IMR-90 (cell line): ENCODE data around the gene MRPL47. TPM values are rescaled to one million over a fixed set of nuclear protein-coding genes. Genes with fewer than 3 reads are reported as not detected.

Source experiments
- ATAC-seq: fragments of 200-7000 bp; cut with Tn5 transposase; 2 replicates; pipeline ENCODE4 v1.9.1; 2020; ENCODE audit warnings: low read depth, mild to moderate bottlenecking, moderate library complexity
- BruUV-seq: library from RNA; stranded (reverse); fragments of 400-500 nt; replicated peaks from 2 replicates; lab custom pipeline; 2021; lab: Mats Ljungman, UMichigan
- CTCF ChIA-PET: fragments of 300-600 bp; formaldehyde crosslinking; extraction: SDS; loops from one replicate; lab custom pipeline; 2021; ENCODE audit warnings: antibody characterized with exemption; lab: Yijun Ruan, JAX
- POLR2A ChIA-PET: fragments of 300-600 bp; sonication (Branson Sonifier 250); formaldehyde crosslinking; loops from one replicate; lab custom pipeline; 2022; ENCODE audit warnings: antibody characterized with exemption; ENCODE audit not compliant: unreplicated experiment; lab: Charles Lee
- DNase-seq: peaks from one replicate; pipeline ENCODE4 v3.0.0; 2013
- H2AFZ ChIP-seq: replicated peaks from 2 replicates; pipeline ENCODE3; 2013; ENCODE audit warnings: low read length, mild to moderate bottlenecking; ENCODE audit not compliant: poor library complexity
- H2AK5ac ChIP-seq: 2 replicates; pipeline ENCODE4 v1.6.1; 2013; ENCODE audit warnings: low read depth, low read length, inconsistent platforms
- H2AK9ac ChIP-seq: replicated peaks from 2 replicates; pipeline ENCODE3; 2013; ENCODE audit warnings: mild to moderate bottlenecking, low read depth, low read length, moderate library complexity; ENCODE audit not compliant: poor library complexity
- H2BK120ac ChIP-seq: 2 replicates; pipeline ENCODE4 v1.6.1; 2013; ENCODE audit warnings: low read depth, low read length, inconsistent platforms
- H2BK15ac ChIP-seq: 3 replicates; pipeline ENCODE4 v1.6.1; 2013; ENCODE audit warnings: low read depth, low read length, inconsistent platforms
- H2BK20ac ChIP-seq: 2 replicates; pipeline ENCODE4 v1.6.1; 2013; ENCODE audit warnings: low read depth, mild to moderate bottlenecking, inconsistent platforms, low read length, moderate library complexity
- H2BK5ac ChIP-seq: 2 replicates; pipeline ENCODE4 v1.6.1; 2013; ENCODE audit warnings: mild to moderate bottlenecking, low read depth, low read length, inconsistent platforms; ENCODE audit not compliant: poor library complexity, severe bottlenecking
- H3K14ac ChIP-seq: replicated peaks from 2 replicates; pipeline ENCODE4 v1.6.1; 2013; ENCODE audit warnings: low read depth, low read length, inconsistent platforms
- H3K18ac ChIP-seq: 2 replicates; pipeline ENCODE4 v1.6.1; 2013; ENCODE audit warnings: low read depth, low read length, control low read depth
- H3K23ac ChIP-seq: 2 replicates; pipeline ENCODE4 v1.6.1; 2013; ENCODE audit warnings: low read depth, low read length, inconsistent platforms
- H3K27ac ChIP-seq: 2 replicates; pipeline ENCODE4 v1.5.1; 2013; ENCODE audit warnings: mild to moderate bottlenecking, control low read depth, low read length; ENCODE audit not compliant: insufficient read depth
- H3K27me3 ChIP-seq: 2 replicates; pipeline ENCODE4 v1.6.1; 2013; ENCODE audit warnings: low read length; ENCODE audit not compliant: control insufficient read depth, insufficient read depth
- H3K36me3 ChIP-seq: 2 replicates; pipeline ENCODE4 v1.6.1; 2013; ENCODE audit warnings: low read length, mixed read lengths; ENCODE audit not compliant: control insufficient read depth, insufficient read depth
- H3K4ac ChIP-seq: 2 replicates; pipeline ENCODE4 v1.6.1; 2013; ENCODE audit warnings: low read depth, low read length, inconsistent platforms
- H3K4me1 ChIP-seq: 2 replicates; pipeline ENCODE4 v1.6.1; 2013; ENCODE audit warnings: low read length, mixed read lengths; ENCODE audit not compliant: control insufficient read depth, insufficient read depth
- H3K4me2 ChIP-seq: 2 replicates; pipeline ENCODE4 v1.6.1; 2013; ENCODE audit warnings: low read depth, mild to moderate bottlenecking, control low read depth, low read length, moderate library complexity
- H3K4me3 ChIP-seq: 2 replicates; pipeline ENCODE4 v1.5.1; 2013; ENCODE audit warnings: low read depth, mild to moderate bottlenecking, control low read depth, low read length, moderate library complexity; ENCODE audit not compliant: insufficient read depth
- H3K56ac ChIP-seq: 2 replicates; pipeline ENCODE4 v1.6.1; 2013; ENCODE audit warnings: low read length, inconsistent platforms; ENCODE audit not compliant: insufficient read depth; ENCODE audit errors: extremely low read depth
- H3K79me1 ChIP-seq, 2 experiments: 2 replicates each; pipeline ENCODE4 v1.6.1; 2013; ENCODE audit warnings: low read length in 2 of 2, inconsistent platforms in 1 of 2, low read depth in 1 of 2
- H3K9ac ChIP-seq: 2 replicates; pipeline ENCODE4 v1.6.1; 2013; ENCODE audit warnings: low read depth, low read length, control low read depth
- H3K9me1 ChIP-seq: 2 replicates; pipeline ENCODE4 v1.6.1; 2013; ENCODE audit warnings: low read length, inconsistent platforms; ENCODE audit not compliant: insufficient read depth
- H3K9me3 ChIP-seq: 2 replicates; pipeline ENCODE4 v1.6.1; 2013; ENCODE audit warnings: low read length; ENCODE audit not compliant: control insufficient read depth, insufficient read depth
- H4K20me1 ChIP-seq: 2 replicates; pipeline ENCODE4 v1.6.1; 2013; ENCODE audit warnings: low read length, inconsistent platforms; ENCODE audit not compliant: insufficient read depth
- H4K5ac ChIP-seq: 2 replicates; pipeline ENCODE4 v1.6.1; 2013; ENCODE audit warnings: mild to moderate bottlenecking, low read depth, low read length, control low read depth
- H4K8ac ChIP-seq, 2 experiments: 2 replicates each; pipeline ENCODE4 v1.6.1; 2013; ENCODE audit warnings: low read depth in 2 of 2, low read length in 2 of 2, control low read depth in 1 of 2, inconsistent platforms in 1 of 2
- H4K91ac ChIP-seq: 2 replicates; pipeline ENCODE4 v1.6.1; 2013; ENCODE audit warnings: low read depth, low read length, inconsistent platforms; ENCODE audit not compliant: insufficient read depth
- CEBPB ChIP-seq: IDR thresholded peaks from 2 replicates; pipeline ENCODE4 v1.6.1; 2012; ENCODE audit warnings: low read depth, low read length, improper control_type of control experiment
- MAZ ChIP-seq: IDR thresholded peaks from 2 replicates; pipeline ENCODE4 v1.6.1; 2012; ENCODE audit warnings: low read depth, mild to moderate bottlenecking, low read length, improper control_type of control experiment, moderate library complexity, borderline replicate concordance
- NFE2L2 ChIP-seq: fragments of 150-350 bp; IDR thresholded peaks from 2 replicates; pipeline ENCODE4 v1.6.1; 2016; ENCODE audit warnings: low read depth, mild to moderate bottlenecking, low read length
- RCOR1 ChIP-seq: IDR thresholded peaks from 2 replicates; pipeline ENCODE4 v1.6.1; 2012; ENCODE audit warnings: mild to moderate bottlenecking, low read length, improper control_type of control experiment; ENCODE audit not compliant: insufficient replicate concordance
- SMC3 ChIP-seq: fragments of 150-350 bp; IDR thresholded peaks from 2 replicates; pipeline ENCODE4 v1.6.1; 2016; ENCODE audit warnings: low read depth, mild to moderate bottlenecking, antibody characterized with exemption, low read length, moderate library complexity
- WGBS, 2 experiments: methylation state at CpG; one replicate each; pipeline versions ENCODE4 v1.1.5 to v1.1.7; 2013; ENCODE audit warnings: missing lambda C conversion rate in 2 of 2; ENCODE audit not compliant: insufficient read length in 1 of 2; ENCODE audit errors: extremely low coverage in 2 of 2; 5-methylcytosine and 5-hydroxymethylcytosine counted together
- dilution Hi-C: fragments of 300-500 bp; cut with HindIII; formaldehyde crosslinking; loops from one replicate; pipeline ENCODE4 v1.14.3; 2018; ENCODE audit warnings: low sequenced_read_pairs; ENCODE audit not compliant: unreplicated experiment
- in situ Hi-C: fragments of 300-500 bp; cut with MboI; formaldehyde crosslinking; loops from 3 replicates; pipeline ENCODE4 v1.14.3; 2019; ENCODE audit warnings: low sequenced_read_pairs, inconsistent platforms, mixed read lengths
- intact Hi-C: fragments of 100-400 bp; cut with micrococcal nuclease; formaldehyde crosslinking; loops from 2 replicates; pipeline ENCODE4 v1.10.0; 2022
- polyA plus RNA-seq, 3 experiments: library from polyadenylated mRNA; depleted of rRNA; stranded (reverse); fragments of >200 nt; gene quantifications; 2 replicates each; pipeline ENCODE4 v1.2.3, GENCODE V29; 2012; ENCODE audit warnings: low replicate concordance in 1 of 3
- total RNA-seq: library from RNA; depleted of rRNA; stranded (reverse); fragments of >200 nt; gene quantifications from 2 replicates; pipeline ENCODE4 v1.2.3, GENCODE V29; 2012

The MRPL47 gene
- total and polyA plus RNA-seq, 2 of the 4 experiments (the other 2 are of a cell fraction), result 41.4 to 43.7 TPM

- H2AFZ ChIP-seq, result no peak overlapping the region
- dilution Hi-C loops (no loop called here), intact Hi-C loops (no loop called here), in situ Hi-C loops (no loop called here)
- no peak overlapping the region for H3K14ac ChIP-seq
- H3K4me2 ChIP-seq, result no peak overlapping the region
- H3K4ac ChIP-seq, result no peak overlapping the region
- DNase-seq (no peak), ATAC-seq (no peak)
- H4K5ac ChIP-seq, result no peak overlapping the region
- H2BK15ac ChIP-seq, result no peak overlapping the region
- H2AK9ac ChIP-seq, result no peak overlapping the region
- H3K79me1 ChIP-seq, result peaks cover 23 to 32% of the 10 kb centered on the region in 2 experiments; a peak in 3 of 4 replicates
- TF ChIP-seq CEBPB (no peak), RCOR1 (no peak), NFE2L2 (no peak), MAZ (no peak), SMC3 (no peak)
- H3K36me3 ChIP-seq, result peaks cover 3% of the 10 kb centered on the region; the same call in 1 of the 2 replicates
- no TSS peak for BruUV-seq
- H4K91ac ChIP-seq, result no peak overlapping the region
- no peaks in the 10 kb centered on the region for H3K27me3 ChIP-seq
- POLR2A ChIA-PET, result no interaction called here
- H4K20me1 ChIP-seq, result no peaks in the 10 kb centered on the region; the same call in 1 of the 2 replicates
- no peak overlapping the region for H4K8ac ChIP-seq
- 86% methylated on average over 1 of the region's 6 CpGs; no CpG with 5 or more reads in 1 of the 2 experiments for WGBS, 2 experiments
- no peaks in the 10 kb centered on the region for H3K9me3 ChIP-seq
- CTCF ChIA-PET, result no interaction called here
- no peak overlapping the region for H2BK20ac ChIP-seq
- no peak overlapping the region for H2AK5ac ChIP-seq
- H3K18ac ChIP-seq, result no peak overlapping the region
- no peak overlapping the region for H3K56ac ChIP-seq
- H3K27ac ChIP-seq, result no peak overlapping the region
- H3K9me1 ChIP-seq, result peaks cover 3% of the 10 kb centered on the region; the same call in 1 of the 2 replicates
- H2BK120ac ChIP-seq, result no peak overlapping the region
- H3K9ac ChIP-seq, result no peak overlapping the region
- H3K4me1 ChIP-seq, result peaks cover 3% of the 10 kb centered on the region
- H2BK5ac ChIP-seq, result no peak overlapping the region
- no peak overlapping the region for H3K4me3 ChIP-seq
- H3K23ac ChIP-seq, result no peak overlapping the region
These were observed 4.7 kb upstream of the MRPL47 start for GRCh38 chr3:179608931-179609720.
